Measurements from ENCODE around the gene MED15.
"Not testable (repeated sequence)": the region's sequence is repeated elsewhere in the genome, so short reads cannot be mapped to it uniquely, and the experiment has no call there.

Gene MED15

DNA sequence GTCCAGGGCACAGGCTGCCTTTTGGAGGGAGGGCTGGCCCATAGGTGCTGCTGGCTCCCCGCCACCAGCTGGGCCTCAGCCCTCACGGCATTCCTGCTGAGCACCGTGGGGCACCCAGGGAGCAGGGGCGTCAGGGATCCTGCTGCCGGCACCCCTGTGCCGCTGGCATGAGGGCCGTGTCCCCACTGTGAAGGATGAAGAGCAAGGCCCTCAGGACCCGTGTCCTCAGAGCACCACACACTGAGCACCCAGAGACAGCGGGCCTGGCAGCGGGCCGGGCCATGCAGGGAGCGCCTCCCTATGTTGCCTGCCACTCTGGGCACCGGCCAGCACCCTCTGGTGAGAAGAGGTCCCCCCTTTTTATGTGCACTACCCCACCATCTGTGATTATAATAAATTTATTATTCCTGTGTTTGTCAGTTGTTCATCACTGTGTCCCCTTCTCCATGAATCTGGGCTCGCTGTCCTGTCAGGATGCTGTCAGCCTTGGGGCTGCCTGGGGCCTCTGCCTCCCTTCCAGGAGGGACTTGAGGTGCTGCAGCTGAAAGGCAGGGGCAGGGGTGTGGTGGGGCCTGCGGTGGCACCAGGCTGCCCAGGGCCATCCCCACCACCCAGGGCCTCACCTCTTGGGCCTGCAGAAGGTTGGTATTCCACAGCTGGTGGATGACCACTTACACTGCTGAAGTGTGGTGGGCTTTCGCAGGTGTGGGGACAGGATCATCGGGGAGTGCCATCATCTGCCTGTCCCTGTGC, 80.0 kb downstream of the MED15 start:
- no peak for DNase-seq

DNA sequence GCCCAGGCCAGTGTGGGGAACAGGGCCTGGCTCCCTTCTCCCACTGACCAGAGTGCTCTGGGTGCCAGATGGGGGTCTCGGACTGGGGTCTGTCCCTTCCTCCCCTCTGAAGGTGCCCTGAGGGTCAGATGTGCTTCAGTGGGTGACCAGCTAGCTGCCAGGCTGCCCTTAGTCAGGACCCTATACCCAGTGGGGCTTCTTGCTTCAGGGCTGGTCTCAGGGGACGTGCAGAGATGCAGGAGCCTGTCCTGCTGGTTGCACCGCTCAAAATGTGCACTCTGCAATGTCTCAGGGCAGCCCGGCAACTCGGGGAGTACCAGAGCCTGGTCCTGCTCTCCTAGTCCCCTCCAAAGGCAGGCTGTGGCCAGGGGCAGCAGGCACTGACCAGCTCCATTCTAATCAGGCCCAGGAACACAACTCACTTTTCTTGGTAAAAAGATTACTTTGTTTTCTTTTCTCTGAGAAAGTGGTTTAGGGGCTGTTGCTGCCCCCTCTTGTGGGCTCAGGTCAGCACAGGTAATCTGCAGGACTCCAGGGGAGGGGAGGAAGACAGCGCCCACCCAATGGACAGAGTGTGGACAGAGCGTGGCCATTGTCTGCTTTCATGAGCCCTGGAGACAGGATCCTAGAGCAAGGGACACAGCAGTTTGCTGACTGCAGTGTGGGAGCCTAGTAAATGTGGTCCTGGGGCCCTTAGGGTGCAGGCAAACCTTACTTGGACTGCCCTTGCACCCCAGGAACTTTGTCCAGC, 80.9 kb downstream of the MED15 start:
- DNase-seq = no peak

DNA sequence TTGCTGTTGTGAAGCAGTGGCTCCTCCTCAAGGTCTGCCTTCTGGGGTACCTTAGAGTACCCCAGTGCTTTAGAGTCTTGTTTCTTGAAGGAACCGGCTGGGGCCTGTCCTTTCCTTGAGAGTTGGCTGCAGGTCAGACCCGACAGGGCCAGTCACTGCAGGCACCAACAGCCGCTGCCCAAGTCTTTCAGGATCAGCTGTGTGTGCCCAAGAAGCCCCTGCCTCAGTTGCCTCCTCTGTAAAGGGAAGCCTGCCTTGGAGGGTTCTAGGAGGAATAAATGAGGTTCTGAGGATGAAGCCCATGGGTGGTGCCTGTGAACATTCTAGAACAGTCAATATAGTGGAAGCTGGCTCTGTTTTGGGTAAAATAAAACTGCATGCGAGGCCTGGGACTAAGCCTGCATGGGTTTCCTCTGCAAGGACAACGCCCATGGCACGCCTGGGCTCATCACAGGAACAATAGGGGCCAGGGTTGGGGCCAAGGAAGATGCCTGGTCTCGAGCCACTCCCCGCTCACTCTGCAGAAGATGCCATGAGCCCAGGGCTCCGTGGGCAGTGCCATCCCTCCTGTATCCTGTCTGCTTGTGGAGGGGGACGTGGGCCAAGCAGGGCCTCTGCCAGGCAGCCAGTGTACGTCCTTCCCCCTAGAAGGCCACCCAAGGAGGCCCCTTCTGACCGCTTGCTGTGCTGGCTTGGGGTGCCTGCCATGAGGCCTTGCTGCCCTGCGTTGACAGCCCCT, 81.6 kb downstream of the MED15 start:
- DNase-seq = no peak

DNA sequence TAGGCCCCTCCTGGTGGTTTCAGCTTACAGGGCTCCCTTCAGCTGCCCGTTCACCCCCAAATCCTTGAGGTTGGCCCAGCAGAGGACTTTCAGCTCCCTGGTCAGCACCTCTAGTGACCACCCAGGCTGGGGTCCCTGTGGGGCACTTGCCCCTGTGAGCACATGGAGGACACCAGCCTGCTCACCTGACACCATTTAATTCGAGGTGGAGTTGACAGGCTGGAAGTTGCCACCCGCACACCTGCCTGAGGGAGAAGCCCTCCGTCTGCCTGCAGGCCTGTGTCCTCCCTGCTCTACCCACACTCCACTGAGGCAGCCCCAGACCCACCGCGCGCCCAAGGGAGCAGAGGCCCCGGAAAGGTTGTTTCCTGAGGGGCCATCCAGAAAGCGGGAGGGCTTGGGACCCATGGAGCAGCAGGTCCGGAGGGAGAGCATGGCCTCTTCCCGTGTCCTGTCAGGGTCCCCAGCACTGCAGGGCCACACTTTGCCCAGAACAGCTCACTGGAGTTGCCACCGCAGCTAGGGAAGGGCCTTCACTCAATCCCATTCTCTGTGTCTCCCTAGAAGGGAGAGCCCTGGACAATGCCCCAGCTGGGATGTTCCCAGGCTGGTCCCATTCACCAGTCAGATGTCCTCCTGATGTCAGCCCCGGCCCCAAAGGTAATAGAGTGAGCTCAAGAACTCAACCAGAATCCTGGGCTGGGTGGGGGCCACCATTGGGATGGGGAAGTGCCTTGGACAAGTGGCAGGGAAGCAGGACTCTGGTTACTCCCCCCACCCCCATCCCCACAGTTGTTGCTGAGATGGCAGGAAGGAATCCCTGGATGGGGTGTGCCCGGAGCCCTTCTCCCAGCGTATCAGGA, 82.4 kb downstream of the MED15 start:
- DNase-seq = no peak

DNA sequence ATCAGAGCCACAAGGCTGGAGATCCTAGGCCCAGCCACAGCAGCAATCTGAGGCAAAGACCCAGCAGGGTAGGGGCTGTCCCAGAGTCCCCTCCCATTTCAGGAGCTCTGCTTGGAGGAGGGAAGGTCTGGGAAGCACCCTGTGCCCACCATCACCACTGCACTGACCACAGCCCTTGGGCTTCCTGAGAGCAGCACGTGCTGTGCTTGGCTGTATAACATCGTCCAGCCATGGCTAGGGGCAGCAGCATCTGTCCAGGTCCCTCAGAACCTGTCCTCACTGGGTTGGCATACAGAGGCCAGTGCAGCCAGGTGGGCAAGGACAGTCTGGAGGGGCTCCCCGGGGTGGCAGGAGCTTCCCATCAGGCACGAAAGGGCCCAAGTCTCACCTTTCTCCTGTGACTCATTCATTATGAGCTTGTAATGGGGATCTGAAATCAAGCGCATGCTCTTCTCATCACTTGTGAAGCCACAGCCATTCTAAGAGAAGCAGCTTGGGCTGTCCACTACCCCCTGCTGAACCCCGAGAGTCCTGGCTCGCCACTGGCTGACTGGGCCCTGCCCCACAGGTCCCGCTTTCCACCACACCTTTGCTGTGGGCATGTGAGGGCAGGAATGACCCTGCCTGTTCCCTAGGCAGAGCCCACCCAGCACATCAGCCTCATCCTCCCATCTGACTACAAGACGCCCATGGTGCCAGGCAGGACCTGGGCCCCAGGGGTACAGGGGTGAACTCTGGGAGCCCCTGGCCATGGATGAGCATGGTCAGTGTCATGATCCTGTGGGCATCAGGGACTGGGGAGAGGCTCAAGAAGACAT, 83.3 kb downstream of the MED15 start:
- DNase-seq = no peak

DNA sequence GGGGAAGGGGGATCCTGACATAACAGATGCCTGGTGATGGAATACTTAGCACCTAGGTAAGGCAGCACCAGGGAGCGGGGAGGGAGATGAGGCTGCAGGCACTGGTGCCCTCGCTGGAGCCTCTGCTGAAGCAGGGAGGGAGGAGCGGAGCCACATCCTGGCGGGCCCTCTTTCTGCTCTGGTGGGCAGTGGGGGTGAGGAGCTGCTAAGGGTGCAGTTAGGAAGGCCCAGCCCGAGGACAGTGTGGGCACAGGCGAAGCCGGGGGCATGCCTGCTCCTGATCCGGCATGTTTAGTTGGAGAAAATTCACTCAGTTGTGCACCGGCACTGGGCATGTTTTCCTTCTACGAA, 83.9 kb downstream of the MED15 start:
- no peak for DNase-seq

DNA sequence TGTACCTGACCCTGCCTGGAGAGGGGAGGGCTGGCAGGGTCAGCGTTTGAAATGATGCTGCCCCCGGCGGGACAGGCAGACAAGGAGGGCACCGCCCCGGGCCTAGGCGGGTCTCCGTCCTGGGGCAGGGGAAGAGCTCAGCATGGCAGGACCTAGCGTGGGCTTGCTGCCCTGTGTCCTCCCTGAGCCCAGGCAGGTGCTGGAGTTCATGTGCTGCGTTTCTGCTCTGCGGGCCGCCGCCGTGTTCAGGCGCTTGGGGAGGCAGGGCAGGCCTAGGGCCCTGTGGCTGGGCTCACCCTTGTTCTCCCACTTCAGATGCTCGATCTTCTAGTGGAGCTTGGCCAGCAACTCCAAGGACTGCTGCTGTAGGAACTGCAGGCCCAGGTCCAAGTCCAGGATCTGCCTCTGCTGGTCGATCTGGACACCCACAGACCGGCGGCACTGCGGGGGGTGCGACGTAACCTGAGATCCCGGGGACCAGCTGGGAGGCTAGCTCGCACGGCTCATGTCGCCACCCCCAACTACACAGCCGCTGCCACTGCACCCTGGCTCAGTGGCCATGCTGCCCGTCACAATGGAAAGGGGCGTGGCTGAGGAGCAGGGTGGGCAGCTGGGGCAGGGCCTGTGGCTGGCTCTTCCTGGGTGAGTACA, 84.4 kb downstream of the MED15 start:
- DNase-seq = peak; percentile 64

DNA sequence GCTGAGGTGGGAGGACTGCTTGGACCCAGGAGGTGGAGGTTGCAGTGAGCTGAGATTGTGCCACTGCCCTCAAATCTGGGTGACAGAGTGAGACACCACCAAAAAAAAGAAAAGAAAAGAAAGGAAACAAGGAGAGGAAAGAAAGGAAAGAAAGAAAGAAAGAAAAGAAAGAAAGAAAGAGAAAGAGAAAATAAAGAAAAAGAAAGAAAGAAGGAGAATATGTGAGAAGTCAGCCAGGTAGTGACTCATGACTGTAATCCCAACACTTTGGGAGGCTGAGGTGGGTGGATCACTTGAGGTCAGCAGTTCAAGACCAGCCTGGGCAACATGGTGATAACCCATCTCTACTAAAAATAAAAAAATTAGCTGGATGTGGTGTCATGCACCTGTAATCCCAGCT, 86.6 kb downstream of the MED15 start:
- DNase-seq = not testable (repeated sequence)

DNA sequence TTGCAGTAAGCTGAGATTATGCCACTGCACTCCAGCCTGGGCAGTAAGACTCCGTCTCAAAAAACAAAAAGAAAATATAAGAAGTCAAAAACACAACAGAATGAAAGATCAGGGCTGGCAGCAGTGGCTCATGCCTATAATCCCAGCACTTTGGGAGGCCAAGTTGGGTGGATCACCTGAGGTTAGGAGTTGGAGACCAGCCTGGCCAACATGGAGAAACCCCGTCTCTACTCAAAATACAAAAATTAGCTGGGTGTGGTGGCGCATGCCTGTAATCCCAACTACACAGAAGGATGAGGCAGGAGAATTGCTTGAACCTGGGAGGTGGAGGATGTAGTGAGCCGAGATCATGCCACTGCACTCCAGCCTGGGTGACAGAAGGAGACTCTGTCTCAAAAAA, 87.1 kb downstream of the MED15 start:
- not testable (repeated sequence) for DNase-seq

DNA sequence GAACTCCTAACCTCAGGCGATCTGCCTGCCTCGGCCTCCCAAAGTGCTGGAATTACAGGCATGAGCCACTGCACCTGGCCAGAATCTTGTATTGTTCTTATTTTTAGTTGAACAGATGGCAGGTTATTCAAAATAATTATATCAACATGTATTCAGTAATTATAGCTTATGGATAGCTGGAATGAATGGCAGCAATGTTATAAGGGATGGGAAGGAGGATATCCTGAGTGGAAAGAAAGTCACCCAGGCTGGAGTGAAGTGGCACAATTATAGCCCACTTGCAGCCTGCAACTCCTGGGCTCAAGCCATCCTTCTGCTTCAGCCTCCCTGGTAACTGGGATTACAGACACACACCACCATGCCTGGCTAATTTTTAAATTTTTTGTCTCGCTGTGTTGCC, 88.1 kb downstream of the MED15 start:
- DNase-seq = peak; percentile 72

DNA sequence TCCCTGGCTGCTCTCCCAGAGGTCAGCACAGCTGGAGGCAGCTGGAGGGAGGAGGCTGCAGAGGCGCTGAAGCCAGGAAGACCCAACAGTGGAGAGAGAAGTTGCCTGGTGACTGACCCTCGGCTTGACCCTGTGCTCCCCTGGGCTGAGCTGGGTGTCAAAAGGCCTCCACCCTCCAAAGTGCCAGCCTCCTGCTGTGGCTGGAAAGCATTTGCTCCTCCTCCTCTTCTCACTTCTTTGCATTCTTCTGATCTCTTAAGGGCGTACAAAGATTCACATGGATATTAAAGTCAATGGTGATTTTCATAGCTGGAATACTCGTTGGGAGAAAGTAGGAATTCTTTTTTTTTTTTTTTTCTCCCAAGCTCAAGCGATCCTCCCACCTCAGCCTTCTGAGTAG, 91.7 kb downstream of the MED15 start:
- no peak for DNase-seq

DNA sequence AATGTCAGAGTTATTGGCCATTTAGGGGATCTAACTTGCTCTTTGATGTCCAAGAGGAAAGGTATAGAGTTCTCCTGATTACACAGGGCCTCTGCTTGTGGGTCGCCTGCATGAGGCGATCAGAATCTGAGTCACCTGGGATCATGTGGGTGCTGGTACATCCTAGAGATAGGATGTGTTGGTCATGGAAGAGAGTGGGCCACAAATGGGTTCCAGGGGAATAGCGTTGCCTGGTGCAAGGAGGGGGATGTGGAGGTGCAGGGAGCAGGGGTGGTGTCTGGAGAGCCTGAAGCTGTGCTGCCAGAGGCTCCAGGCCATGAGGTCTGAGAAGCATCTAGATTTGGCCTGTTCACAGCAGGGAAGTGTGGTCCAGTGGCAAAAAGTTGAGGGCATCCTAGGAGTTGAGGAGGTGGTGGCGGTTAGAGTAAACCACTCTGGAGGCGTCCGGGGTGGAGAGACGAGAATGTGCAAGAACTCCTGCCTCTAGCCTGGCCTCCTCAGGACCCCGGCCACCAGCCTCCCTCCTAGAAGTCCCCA, 92.8 kb downstream of the MED15 start:
- no peak for DNase-seq

DNA sequence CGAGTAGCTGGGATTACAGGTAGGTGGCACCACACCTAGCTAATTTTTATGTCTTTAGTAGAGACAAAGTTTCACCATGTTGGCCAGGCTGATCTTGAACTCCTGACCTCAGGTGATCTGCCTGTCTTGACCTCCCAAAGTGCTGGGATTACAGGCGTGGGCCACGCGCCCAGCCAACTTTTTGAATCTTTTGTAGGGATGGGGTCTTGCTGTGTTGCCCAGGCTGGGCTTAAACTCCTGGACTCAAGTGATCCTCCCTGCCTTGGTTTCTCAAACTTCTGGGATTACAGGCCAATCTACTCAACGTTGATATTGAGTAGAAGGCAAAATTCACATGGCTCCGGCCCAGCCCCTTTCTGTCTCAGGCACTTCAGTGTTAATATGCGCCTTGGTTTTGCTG, 93.9 kb downstream of the MED15 start:
- no peak for DNase-seq

DNA sequence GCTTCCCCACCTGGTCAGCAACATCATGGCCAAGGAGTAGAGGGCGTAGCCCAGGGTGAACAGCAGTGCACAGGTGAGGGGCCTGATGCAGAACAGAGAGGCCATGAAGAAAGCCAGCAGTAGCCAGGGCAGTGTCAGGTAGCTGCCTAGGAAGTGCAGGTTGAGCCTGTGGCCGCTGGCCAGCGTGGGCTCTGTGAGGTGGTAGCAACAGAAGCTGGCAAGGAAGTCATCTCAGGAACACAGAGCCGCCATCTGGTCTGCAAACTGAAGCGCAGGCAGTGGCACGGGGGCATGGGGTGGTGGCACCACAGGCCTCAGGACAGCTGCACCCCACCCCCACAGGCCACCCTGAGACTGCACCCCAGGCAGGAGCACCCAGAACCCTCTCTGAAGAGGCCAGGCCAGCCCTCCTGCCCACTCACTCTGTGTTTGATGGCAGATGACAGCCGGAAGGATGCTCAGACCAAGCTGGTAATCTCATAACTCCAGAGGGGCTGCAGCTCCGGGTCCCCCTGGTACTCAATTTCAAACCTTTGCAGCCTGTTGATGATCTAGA, 95.3 kb downstream of the MED15 start:
- DNase-seq = no peak

DNA sequence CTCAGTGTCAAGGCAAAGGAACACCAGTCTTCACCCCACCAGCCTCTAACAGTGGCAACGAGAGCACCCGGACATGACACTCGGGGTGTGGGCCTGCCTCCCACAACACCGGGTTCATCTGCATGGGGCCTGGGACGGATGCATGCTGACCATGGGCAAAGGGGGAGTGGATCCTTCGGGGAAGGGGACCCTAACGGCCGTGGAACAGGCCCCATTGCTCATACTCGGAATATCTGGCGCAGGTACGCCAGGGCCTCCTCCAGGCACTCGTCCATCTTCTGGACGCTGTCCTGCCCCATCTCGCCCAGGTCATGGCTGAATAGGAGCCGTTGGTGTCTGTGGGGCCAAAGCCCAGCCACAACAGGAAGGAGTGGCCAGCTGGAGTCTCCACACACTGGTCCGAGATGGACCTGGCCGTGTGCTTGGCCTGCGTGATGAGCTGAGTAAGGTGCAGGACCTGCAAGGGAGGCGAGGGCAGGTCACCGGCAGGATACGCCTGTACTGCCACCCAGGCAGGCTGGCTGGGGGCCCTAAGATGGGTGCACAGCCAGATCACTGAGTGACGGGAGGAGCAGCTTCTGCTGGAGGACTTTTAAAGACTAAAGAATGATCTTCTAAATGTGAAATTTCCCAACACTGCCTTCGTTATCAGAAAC, 96.8 kb downstream of the MED15 start:
- no peak for DNase-seq

DNA sequence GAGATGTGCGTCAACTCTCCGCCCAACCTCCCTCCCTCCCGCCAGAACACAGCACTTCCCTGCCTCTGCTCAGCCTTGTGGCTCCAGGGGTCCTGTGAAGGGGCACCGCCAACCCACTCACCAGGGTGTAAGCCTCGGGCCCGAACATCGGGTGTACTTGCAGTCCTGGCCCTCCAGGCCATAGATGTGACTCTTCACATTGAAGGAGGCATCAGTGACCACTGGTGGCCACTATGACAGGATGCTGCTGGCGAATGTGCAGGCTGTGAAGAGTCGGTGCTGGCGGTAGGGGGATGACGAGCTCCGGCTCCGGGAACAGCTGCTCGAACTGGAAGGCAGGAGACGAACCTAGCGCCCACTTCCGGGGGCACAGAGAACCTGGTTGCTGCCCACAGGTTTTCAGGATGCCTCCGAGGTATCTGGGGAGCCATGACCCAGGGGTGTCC, 97.4 kb downstream of the MED15 start:
- peak; percentile 4 for DNase-seq

DNA sequence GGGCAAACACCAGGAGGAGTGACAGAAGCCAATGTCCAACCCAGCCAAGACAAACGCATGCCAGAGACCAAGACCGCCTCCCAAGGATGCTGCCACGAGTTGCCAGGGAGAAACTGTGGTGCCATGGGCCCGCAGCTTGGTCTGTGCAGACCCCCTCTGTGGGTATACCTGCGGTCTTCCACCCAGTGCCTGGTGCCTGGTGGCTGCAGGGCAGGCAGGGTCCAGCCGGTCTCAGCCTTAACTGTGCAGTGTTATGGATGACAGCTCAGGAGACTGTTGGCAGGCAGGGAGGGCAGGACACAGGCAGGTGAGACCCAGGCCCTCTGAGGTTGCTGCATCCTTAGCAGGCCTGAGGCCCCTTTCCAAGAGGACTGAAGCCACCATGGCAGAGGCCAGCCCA, 97.9 kb downstream of the MED15 start:
- no peak for DNase-seq

DNA sequence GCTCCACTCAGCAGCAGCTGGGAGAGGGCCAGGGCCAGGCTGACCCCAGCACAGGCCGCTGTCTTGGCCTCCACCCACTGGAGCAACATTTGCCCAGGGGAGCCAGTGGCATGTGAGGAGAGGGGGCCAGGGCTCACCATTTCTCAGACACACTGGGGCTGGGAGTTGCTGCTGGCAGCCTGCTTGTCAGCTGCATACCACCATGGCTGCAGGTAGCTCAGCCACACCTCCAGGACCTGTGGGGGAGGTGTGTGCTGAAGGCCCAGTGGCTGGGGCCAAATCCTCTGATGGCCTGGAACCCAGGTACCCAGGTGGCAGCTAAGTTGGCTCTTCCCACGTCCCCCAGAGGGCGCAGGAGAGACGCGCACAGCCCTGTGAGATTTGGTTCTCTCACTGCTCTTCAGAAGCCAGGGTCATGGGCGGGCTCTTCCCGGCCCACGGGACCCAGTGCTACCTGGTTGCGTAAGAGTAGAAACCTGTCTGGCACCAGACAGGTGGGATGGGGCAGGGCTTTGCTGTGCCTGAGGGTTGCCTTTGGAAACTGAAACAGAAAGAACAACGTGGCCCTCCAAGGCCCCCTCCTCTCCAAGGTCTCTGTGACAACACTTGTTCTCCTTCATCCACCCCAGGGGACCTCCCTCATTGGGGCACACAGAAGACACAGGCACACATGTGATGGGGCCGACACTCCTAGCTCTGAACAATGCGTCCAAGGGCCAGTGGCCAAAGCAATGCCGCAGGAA, 98.8 kb downstream of the MED15 start:
- DNase-seq = peak; percentile 15

DNA sequence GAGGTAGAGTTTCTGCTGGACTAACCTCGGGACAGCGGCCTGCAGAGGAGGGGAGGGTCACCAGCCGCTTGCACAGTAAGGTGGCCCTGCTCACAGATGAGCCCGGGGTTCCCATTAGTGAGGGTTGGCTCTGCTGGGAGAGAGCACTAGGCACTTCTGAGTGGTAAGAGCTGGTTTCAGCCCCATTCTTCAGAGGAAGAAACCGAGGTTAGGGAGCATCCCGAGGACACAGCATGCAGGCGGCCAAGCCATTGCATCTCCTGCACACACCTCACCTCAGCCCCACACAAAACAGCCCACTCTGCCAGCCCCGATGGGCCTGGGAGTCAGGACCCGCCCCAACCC, 99.3 kb downstream of the MED15 start:
- DNase-seq = no peak

Data from NCI-H524 treated with DMSO at 0.1 percent for 48 hours (cell line).